GM12878 (cell line): ENCODE results near the gene RARG. TPM values are rescaled to one million over a fixed set of nuclear protein-coding genes. Genes with fewer than 3 reads are reported as not detected.

Experiments
- CBX3 ChIP-seq: fragments of 200-600 bp; sonication (generic); IDR thresholded peaks from 2 replicates; pipeline ENCODE4 v1.6.1; 2016; ENCODE audit warnings: low read depth, borderline replicate concordance
- CBX5 ChIP-seq: sonication (generic); IDR thresholded peaks from 2 replicates; pipeline ENCODE4 v1.6.1; 2016; ENCODE audit warnings: low read depth, moderate library complexity, mild to moderate bottlenecking, inconsistent platforms
- CEBPB ChIP-seq, 2 experiments: fragments of 150-350 bp in 1 of 2; IDR thresholded peaks; 2 replicates each; pipeline ENCODE4 v1.6.1; 2012 to 2014; ENCODE audit warnings: low read depth in 2 of 2, low read length in 2 of 2, borderline replicate concordance in 1 of 2, inconsistent platforms in 1 of 2
- CHD1 ChIP-seq: IDR thresholded peaks from 2 replicates; pipeline ENCODE4 v1.6.1; 2012; ENCODE audit warnings: low read depth, low read length, improper control_type of control experiment
- FOS ChIP-seq: IDR thresholded peaks from 3 replicates; pipeline ENCODE4 v1.6.1; 2011; ENCODE audit warnings: borderline replicate concordance; ENCODE audit not compliant: insufficient read length; ENCODE audit errors: extremely low read depth
- GABPA ChIP-seq: IDR thresholded peaks from 2 replicates; pipeline ENCODE4 v1.6.1; 2014; ENCODE audit warnings: antibody characterized with exemption, low read depth, mild to moderate bottlenecking, inconsistent platforms
- HDGF ChIP-seq: fragments of 450-650 bp; IDR thresholded peaks from 2 replicates; pipeline ENCODE4 v1.6.1; 2016; ENCODE audit warnings: antibody characterized with exemption
- JUND ChIP-seq: IDR thresholded peaks from 2 replicates; pipeline ENCODE4 v1.6.1; 2012; ENCODE audit warnings: low read depth, mild to moderate bottlenecking, low read length, improper control_type of control experiment, moderate library complexity
- KDM1A ChIP-seq: fragments of 200-600 bp; sonication (generic); IDR thresholded peaks from 2 replicates; pipeline ENCODE4 v1.6.1; 2016; ENCODE audit warnings: borderline replicate concordance
- NR2F1 ChIP-seq: fragments of 450-650 bp; conservative IDR thresholded peaks from 2 replicates; pipeline ENCODE4 v1.6.1; 2017; ENCODE audit warnings: mild to moderate bottlenecking
- NRF1 ChIP-seq: conservative IDR thresholded peaks from 2 replicates; pipeline ENCODE4 v1.6.1; 2011; ENCODE audit warnings: mild to moderate bottlenecking, low read depth, low read length, improper control_type of control experiment
- RCOR1 ChIP-seq: conservative IDR thresholded peaks from 2 replicates; pipeline ENCODE4 v1.6.1; 2012; ENCODE audit warnings: low read depth, low read length, improper control_type of control experiment
- TCF7 ChIP-seq: IDR thresholded peaks from 2 replicates; pipeline ENCODE4 v1.6.1; 2014; ENCODE audit warnings: antibody characterized with exemption, borderline replicate concordance
- YY1 ChIP-seq: IDR thresholded peaks from 2 replicates; pipeline ENCODE4 v1.6.1; 2011; ENCODE audit warnings: low read depth, mild to moderate bottlenecking, low read length
- ZNF217 ChIP-seq: fragments of 450-650 bp; IDR thresholded peaks from 2 replicates; pipeline ENCODE4 v1.6.1; 2017; ENCODE audit warnings: antibody characterized with exemption, mild to moderate bottlenecking
- ZZZ3 ChIP-seq: IDR thresholded peaks from 2 replicates; pipeline ENCODE4 v1.6.1; 2011; ENCODE audit warnings: low read depth; ENCODE audit not compliant: control insufficient read depth, insufficient read length
- polyA plus RNA-seq, 11 experiments: library from polyadenylated mRNA; depleted of rRNA in 4 of 11; unstranded in 6 of 11; stranded (reverse) in 5 of 11; fragments of >200 nt; fragmentation: Nextera tagmentation in 4 of 11; fragmentation: Illumina TruSeq in 1 of 11; extraction: Ambion mirVana in 4 of 11; extraction: Trizol in 1 of 11; gene quantifications; 1 replicate in 1 of 11; 2 replicates in 10 of 11; pipeline versions ENCODE4 v1.2.1 to v1.2.3, GENCODE V29; 2011 to 2016; ENCODE audit warnings: inconsistent platforms in 2 of 11, missing spikeins in 2 of 11, low read depth in 1 of 11
- total RNA-seq, 4 experiments: library from RNA; depleted of rRNA in 3 of 4; stranded (reverse); fragments of >200 nt in 3 of 4; fragmentation: Illumina TruSeq in 1 of 4; extraction: Trizol in 1 of 4; gene quantifications; 2 replicates each; pipeline versions ENCODE4 v1.2.1 to v1.2.3, GENCODE V29; 2013 to 2021
- TF ChIP-seq, protein P1 (sequence below): IDR thresholded peaks from 2 replicates; pipeline ENCODE4 v1.6.1; 2012; ENCODE audit warnings: mild to moderate bottlenecking, low read depth, low read length
- TF ChIP-seq, protein P2 (sequence below): fragments of 150-350 bp; IDR thresholded peaks from 2 replicates; pipeline ENCODE4 v1.6.1; 2016; ENCODE audit warnings: low read depth, low read length
- TF ChIP-seq, protein P3 (sequence below): fragments of 450-650 bp; IDR thresholded peaks from 2 replicates; pipeline ENCODE4 v1.6.1; 2017; ENCODE audit warnings: mild to moderate bottlenecking
- TF ChIP-seq, protein P4 (sequence below): fragments of 450-650 bp; IDR thresholded peaks from 2 replicates; pipeline ENCODE4 v1.6.1; 2014; ENCODE audit warnings: mild to moderate bottlenecking

Gene RARG
- total and polyA plus RNA-seq, 10 of the 15 experiments (the other 5 are each of a cell fraction or from before 2014, with no cell fraction given) = 0.27 to 8.1 (median 4.1) TPM

DNA sequence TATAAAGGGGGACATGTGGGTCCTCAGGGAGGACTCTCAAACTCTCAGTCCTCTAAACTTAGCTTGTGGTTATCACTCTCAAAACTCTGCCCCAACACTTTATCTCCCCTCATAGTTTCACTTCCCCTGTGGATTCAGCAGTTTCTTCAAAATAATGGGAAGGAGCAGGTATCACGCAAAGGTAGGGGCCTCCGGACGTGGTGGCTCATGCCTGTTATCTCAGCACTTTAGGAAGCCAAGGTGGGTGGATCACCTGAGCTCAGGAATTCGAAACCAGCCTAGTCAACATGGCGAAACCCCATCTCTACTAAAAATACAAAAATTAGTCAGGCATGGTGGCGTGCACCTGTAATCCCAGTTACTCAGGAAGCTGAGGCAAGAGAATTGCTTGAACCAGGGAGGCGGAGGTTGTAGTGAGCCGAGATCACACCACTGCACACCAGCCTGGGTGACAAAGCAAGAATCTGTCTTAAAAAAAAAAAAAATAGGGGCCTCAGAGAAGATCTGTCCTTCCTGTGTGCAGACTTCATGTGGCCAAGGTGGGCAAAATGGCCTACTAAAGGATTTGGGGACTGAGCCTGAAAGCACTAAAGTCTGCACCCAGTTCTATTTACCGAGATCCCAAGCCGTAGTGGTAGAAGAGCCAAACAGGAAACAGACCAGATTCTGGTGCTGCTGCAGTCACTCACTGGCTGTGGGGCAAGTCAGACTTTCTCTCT lies 31.4 kb downstream of the RARG start (continued):
- TF ChIP-seq, protein P1, sequence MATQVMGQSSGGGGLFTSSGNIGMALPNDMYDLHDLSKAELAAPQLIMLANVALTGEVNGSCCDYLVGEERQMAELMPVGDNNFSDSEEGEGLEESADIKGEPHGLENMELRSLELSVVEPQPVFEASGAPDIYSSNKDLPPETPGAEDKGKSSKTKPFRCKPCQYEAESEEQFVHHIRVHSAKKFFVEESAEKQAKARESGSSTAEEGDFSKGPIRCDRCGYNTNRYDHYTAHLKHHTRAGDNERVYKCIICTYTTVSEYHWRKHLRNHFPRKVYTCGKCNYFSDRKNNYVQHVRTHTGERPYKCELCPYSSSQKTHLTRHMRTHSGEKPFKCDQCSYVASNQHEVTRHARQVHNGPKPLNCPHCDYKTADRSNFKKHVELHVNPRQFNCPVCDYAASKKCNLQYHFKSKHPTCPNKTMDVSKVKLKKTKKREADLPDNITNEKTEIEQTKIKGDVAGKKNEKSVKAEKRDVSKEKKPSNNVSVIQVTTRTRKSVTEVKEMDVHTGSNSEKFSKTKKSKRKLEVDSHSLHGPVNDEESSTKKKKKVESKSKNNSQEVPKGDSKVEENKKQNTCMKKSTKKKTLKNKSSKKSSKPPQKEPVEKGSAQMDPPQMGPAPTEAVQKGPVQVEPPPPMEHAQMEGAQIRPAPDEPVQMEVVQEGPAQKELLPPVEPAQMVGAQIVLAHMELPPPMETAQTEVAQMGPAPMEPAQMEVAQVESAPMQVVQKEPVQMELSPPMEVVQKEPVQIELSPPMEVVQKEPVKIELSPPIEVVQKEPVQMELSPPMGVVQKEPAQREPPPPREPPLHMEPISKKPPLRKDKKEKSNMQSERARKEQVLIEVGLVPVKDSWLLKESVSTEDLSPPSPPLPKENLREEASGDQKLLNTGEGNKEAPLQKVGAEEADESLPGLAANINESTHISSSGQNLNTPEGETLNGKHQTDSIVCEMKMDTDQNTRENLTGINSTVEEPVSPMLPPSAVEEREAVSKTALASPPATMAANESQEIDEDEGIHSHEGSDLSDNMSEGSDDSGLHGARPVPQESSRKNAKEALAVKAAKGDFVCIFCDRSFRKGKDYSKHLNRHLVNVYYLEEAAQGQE = no peak
- TF ChIP-seq RCOR1 (0 out of 2 replicates have a peak, but pooled peaks have one; percentile 31), CBX5 (no peak), NRF1 (no peak), CHD1 (no peak), CBX3 (no peak), JUND (no peak), TCF7 (no peak), HDGF (peak; percentile 71), ZNF217 (peak; percentile 90), KDM1A (no peak), GABPA (0 out of 2 replicates have a peak, but pooled peaks have one; percentile 12), YY1 (peak; percentile 49; the same call in 1 of the 2 replicates), CEBPB (IDR thresholded peaks at IDR 0.05; ENCODE audit: borderline replicate concordance in 1 of 2, low read depth in 2 of 2, low read length in 2 of 2) (no peak), ZZZ3 (no peak), FOS (no peak), NR2F1 (peak; percentile 27; the same call in 1 of the 2 replicates)
- TF ChIP-seq, protein P2, sequence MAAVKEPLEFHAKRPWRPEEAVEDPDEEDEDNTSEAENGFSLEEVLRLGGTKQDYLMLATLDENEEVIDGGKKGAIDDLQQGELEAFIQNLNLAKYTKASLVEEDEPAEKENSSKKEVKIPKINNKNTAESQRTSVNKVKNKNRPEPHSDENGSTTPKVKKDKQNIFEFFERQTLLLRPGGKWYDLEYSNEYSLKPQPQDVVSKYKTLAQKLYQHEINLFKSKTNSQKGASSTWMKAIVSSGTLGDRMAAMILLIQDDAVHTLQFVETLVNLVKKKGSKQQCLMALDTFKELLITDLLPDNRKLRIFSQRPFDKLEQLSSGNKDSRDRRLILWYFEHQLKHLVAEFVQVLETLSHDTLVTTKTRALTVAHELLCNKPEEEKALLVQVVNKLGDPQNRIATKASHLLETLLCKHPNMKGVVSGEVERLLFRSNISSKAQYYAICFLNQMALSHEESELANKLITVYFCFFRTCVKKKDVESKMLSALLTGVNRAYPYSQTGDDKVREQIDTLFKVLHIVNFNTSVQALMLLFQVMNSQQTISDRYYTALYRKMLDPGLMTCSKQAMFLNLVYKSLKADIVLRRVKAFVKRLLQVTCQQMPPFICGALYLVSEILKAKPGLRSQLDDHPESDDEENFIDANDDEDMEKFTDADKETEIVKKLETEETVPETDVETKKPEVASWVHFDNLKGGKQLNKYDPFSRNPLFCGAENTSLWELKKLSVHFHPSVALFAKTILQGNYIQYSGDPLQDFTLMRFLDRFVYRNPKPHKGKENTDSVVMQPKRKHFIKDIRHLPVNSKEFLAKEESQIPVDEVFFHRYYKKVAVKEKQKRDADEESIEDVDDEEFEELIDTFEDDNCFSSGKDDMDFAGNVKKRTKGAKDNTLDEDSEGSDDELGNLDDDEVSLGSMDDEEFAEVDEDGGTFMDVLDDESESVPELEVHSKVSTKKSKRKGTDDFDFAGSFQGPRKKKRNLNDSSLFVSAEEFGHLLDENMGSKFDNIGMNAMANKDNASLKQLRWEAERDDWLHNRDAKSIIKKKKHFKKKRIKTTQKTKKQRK = no peak
- TF ChIP-seq, protein P3, sequence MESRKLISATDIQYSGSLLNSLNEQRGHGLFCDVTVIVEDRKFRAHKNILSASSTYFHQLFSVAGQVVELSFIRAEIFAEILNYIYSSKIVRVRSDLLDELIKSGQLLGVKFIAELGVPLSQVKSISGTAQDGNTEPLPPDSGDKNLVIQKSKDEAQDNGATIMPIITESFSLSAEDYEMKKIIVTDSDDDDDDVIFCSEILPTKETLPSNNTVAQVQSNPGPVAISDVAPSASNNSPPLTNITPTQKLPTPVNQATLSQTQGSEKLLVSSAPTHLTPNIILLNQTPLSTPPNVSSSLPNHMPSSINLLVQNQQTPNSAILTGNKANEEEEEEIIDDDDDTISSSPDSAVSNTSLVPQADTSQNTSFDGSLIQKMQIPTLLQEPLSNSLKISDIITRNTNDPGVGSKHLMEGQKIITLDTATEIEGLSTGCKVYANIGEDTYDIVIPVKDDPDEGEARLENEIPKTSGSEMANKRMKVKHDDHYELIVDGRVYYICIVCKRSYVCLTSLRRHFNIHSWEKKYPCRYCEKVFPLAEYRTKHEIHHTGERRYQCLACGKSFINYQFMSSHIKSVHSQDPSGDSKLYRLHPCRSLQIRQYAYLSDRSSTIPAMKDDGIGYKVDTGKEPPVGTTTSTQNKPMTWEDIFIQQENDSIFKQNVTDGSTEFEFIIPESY = no peak
- TF ChIP-seq, protein P4, sequence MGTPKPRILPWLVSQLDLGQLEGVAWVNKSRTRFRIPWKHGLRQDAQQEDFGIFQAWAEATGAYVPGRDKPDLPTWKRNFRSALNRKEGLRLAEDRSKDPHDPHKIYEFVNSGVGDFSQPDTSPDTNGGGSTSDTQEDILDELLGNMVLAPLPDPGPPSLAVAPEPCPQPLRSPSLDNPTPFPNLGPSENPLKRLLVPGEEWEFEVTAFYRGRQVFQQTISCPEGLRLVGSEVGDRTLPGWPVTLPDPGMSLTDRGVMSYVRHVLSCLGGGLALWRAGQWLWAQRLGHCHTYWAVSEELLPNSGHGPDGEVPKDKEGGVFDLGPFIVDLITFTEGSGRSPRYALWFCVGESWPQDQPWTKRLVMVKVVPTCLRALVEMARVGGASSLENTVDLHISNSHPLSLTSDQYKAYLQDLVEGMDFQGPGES = no peak
